HG02852 (cell line): Measurements from ENCODE around the gene CEP83.
"Not testable (repeated sequence)": the region's sequence is repeated elsewhere in the genome, so short reads cannot be mapped to it uniquely, and the experiment has no call there.

ENCODE experiments used
- ATAC-seq: cut with Tn5 transposase; IDR thresholded peaks from one replicate; pipeline ENCODE4 v1.9.1; 2021; ENCODE audit warnings: mild to moderate bottlenecking, moderate library complexity; ENCODE audit not compliant: unreplicated experiment

The CEP83 gene, protein sequence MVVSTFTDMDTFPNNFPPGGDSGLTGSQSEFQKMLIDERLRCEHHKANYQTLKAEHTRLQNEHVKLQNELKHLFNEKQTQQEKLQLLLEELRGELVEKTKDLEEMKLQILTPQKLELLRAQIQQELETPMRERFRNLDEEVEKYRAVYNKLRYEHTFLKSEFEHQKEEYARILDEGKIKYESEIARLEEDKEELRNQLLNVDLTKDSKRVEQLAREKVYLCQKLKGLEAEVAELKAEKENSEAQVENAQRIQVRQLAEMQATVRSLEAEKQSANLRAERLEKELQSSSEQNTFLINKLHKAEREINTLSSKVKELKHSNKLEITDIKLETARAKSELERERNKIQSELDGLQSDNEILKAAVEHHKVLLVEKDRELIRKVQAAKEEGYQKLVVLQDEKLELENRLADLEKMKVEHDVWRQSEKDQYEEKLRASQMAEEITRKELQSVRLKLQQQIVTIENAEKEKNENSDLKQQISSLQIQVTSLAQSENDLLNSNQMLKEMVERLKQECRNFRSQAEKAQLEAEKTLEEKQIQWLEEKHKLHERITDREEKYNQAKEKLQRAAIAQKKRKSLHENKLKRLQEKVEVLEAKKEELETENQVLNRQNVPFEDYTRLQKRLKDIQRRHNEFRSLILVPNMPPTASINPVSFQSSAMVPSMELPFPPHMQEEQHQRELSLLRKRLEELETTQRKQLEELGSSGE

DNA sequence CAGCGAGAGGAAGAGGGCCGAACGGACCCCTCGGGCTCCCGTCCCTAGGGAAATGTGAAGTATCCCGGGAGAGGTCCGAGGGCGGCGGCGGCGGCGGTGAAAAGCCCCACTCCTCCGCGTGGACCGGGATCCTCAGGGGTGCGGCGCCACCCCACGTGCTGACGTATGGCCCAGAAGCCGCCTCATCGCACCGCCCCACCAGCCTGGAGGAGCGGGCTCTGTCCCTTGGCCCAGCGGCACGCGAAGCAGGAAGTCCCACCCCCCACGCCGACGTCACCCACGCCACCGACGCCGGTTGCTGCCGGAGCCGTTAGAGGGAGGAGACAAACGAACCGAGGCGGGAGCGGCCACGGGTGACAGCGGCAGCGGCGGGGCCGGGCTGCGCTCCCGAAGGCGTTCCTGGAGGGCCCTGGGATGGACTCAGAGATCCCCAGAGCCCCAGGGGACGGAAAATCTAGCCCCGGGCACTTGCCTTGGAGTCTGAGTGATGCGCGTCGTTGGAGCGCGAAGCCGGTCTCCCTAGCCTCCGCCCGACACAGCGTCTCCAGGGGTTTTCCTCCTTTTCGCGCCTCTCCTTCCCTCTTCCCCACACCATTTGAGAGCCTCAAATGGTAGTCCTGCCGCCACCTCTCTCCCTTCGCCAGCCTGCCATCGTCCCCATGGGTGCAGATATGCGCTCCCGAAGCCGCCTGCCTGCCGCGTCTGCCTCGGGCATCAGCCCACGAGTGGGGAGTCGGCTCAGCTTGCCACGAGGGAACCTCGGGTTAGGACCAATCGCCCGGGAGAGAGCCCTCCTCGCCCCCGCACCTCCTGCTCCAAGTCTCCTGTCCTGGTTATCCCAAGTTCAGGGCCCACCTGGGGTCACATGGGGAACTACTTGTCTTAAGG lies at the start of gene CEP83:
TSS of gene CEP83 (minus strand) at position 140 of the 888 bp plus-strand sequence. CDS start 47,377 bp downstream, outside the sequence.
- peak; percentile 98 for ATAC-seq

DNA sequence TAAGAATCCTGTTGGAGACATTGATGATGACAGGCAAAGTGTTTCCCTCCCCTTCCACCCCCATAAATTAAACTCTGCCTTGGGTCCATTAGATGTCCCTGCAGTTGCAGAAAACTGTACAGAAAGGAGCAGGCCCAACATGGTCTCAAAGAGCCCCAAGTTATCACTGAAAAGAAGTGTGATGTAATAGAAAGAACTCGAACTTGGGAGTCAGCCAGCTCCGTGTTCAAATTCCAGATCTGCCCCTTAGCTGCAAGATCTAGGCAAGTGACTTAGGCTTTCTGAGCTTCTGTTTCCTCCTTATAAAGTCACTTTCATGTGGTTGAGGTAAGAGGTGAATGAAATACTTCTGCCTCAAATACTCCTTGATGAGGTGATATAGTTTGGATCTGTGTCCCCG lies 49.6 kb upstream of the CEP83 start:
- ATAC-seq: no peak

- ATAC-seq: no peak
These were observed 47.8 kb upstream of the CEP83 start for GRCh38 chr12:94507455-94507854.

DNA sequence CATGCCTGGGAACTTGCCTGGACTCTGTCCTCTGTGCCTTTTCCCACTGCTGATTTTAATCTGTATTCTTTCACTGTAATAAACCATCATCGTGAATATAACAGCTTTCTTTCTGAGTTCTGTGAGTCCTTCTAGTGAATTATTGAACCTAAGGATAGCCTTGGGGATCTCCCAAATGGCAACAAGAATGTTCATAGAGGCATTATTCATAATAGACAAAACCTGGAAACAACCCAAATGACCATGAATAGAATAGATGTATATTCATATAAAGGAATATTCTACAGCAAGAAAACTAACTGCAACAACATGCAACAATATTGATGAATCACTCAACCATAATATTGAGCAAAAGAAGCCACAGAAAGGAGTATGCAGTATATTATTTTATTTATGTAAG lies 44.7 kb upstream of the CEP83 start:
- ATAC-seq: no peak

DNA sequence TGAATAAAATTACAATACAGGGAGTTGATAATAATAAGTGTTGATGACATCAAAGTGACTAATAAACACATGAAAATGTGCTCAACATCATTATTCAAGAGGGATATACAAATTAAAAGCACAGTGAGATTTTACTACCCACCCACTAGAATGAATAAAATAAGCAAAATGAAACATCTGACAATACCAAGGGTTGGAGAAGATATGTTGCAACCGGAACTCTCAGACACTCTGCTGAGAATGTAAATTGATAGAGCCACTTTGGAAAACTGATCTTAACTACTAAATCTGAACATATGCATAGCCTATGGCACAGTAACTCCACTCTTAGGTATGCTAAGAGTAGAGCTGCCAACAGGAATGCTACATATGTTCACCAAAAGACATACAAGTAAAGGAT lies 44.0 kb upstream of the CEP83 start:
- ATAC-seq: no peak

DNA sequence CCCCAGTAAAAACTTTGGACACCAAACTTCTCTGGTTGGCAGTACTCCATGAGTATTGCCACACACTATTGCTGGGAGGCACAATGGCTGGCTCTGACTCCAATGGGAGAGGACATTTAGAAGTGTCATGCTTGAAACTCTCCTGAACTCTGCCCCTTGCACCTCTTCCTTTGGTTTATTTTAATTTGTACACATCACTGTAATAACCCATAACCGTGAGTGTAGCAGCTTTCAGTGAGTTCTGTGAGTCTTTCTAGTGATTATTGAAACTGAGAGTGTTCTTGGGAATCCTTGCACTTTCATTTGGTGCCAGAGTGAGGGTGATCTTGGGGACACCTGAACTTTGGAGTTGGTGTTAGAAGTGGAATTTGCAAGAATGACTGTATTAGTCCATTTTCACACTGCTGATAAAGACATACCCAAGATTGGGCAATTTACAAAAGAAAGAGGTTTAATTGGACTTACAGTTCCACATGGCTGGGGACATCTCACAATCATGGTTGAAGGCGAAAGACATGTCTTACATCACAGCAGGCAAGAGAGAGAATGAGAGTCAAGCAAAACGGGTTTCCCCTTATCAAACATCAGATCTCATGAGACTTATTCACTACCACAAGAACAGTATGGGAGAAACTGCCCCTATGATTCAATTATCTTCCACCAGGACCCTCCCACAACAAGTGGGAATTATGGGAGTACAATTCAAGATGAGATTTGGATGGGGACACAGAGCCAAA lies 41.3 kb upstream of the CEP83 start:
- ATAC-seq: no peak

GRCh38 chr12:94498698-94499097 lies 39.0 kb upstream of the CEP83 start:
- ATAC-seq: no peak

- ATAC-seq: no peak
These were observed 38.4 kb upstream of the CEP83 start for GRCh38 chr12:94498073-94498472.

- no peak for ATAC-seq
These were observed 35.9 kb upstream of the CEP83 start for GRCh38 chr12:94495445-94496115.

GRCh38 chr12:94491489-94491888 lies 31.8 kb upstream of the CEP83 start:
- no peak for ATAC-seq

GRCh38 chr12:94488463-94488862 lies 28.8 kb upstream of the CEP83 start:
- peak; percentile 97 for ATAC-seq

GRCh38 chr12:94481734-94482133 lies 22.1 kb upstream of the CEP83 start:
- no peak for ATAC-seq

DNA sequence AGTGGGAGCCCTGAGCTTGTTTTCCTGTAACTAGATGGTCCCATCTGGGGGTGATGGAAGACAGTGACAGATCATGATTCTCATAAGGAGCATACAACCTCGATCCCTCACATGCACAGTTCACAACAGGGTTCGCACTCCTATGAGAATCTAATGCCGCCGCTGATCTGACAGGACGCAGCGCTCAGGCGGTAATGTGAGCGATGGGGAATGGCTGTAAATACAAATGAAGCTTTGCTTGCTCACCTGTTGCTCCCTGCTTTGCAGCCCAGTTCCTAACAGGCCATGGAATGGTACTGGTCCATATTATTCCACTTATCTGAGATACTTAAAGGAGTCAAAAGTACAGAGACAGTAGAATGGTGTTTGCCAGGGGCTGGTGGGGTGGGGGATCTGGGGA lies 9.9 kb upstream of the CEP83 start:
- ATAC-seq: no peak

- no peak for ATAC-seq
These were observed 921 bp upstream of the CEP83 start for GRCh38 chr12:94460616-94460959.

- peak; percentile 47 for ATAC-seq
These were observed 565 bp downstream of the CEP83 start for GRCh38 chr12:94458877-94459727.

DNA sequence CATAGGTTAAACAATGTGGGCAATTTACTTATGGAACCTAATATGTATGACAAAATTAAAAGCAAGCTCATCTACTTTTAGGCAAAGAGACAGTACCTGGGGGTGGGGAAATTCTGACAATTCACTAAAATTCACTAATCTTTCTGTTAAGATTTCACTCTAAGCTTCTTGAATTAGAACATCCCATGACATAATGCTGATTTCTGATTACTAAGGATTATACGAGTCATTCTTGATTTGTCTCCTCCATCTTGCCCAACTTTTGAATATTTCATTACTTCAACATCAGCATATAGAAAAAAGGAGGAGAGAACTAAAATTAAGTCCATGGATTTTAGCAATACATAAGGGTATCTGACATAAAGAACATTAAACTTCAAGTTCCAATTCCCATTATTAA lies 2.4 kb downstream of the CEP83 start:
- no peak for ATAC-seq

- ATAC-seq: not testable (repeated sequence)
These were observed 5.3 kb downstream of the CEP83 start for GRCh38 chr12:94454318-94454717.

DNA sequence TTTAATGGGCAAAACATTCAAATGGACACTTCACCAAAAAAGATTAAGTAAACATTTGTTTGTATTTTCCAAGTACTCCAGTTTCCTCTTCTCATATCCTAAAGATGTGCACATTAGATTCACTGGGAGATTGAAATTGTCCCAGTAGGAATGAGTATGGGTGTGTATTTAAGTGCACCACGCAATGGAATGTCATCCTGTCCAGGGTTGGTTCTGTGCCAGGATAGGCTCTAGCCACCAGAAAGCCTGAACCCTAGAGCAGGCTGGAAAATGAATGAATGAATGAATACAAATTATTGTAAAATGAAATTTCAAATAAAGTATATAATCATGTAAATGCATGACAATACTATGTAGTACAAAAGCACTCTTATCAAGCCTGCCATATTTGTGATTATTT lies 14.0 kb downstream of the CEP83 start:
- no peak for ATAC-seq

- ATAC-seq: no peak
These were observed 22.4 kb downstream of the CEP83 start for GRCh38 chr12:94437303-94437702.
